ENCODE measurements around the gene PFN4. TPM values are rescaled to one million over a fixed set of nuclear protein-coding genes. Genes with fewer than 3 reads are reported as not detected.
"Not testable (repeated sequence)": the region's sequence is repeated elsewhere in the genome, so short reads cannot be mapped to it uniquely, and the experiment has no call there.

PFN4 gene
- total RNA-seq, 1 donor from 2014 or later = 0.26 TPM

GRCh38 chr2:24111407-24111901 lies 11.7 kb downstream of the PFN4 start:
- no peak for DNase-seq (ENCODE audit: low read depth in 2 of 2)

- DNase-seq (ENCODE audit: low read depth in 2 of 2) = no peak
Observed at GRCh38 chr2:24110660-24111303, 12.4 kb downstream of the PFN4 start.

- not testable (repeated sequence) for DNase-seq (ENCODE audit: low read depth in 2 of 2)
Observed at GRCh38 chr2:24109431-24109830, 13.7 kb downstream of the PFN4 start.

- no peak for DNase-seq (ENCODE audit: low read depth in 2 of 2)
Observed at GRCh38 chr2:24107336-24107735, 15.8 kb downstream of the PFN4 start.

- DNase-seq (ENCODE audit: low read depth in 2 of 2) = no peak
Observed at GRCh38 chr2:24106786-24107185, 16.3 kb downstream of the PFN4 start.

- DNase-seq (ENCODE audit: low read depth in 2 of 2) = no peak
Observed at GRCh38 chr2:24105816-24106215, 17.3 kb downstream of the PFN4 start.

- DNase-seq (ENCODE audit: low read depth in 2 of 2) = no peak
Observed at GRCh38 chr2:24104906-24105305, 18.2 kb downstream of the PFN4 start.

GRCh38 chr2:24104110-24104650 lies 19.0 kb downstream of the PFN4 start:
- DNase-seq (ENCODE audit: low read depth in 2 of 2) = no peak

GRCh38 chr2:24102677-24103076 lies 20.5 kb downstream of the PFN4 start:
- no peak for DNase-seq (ENCODE audit: low read depth in 2 of 2)

- DNase-seq (ENCODE audit: low read depth in 2 of 2) = no peak
Observed at GRCh38 chr2:24101992-24102391, 21.1 kb downstream of the PFN4 start.

GRCh38 chr2:24100732-24101131 lies 22.4 kb downstream of the PFN4 start:
- not testable (repeated sequence) for DNase-seq (ENCODE audit: low read depth in 2 of 2)

- not testable (repeated sequence) for DNase-seq (ENCODE audit: low read depth in 2 of 2)
Observed at GRCh38 chr2:24095171-24095677, 27.9 kb downstream of the PFN4 start.

GRCh38 chr2:24093270-24093669 lies 29.9 kb downstream of the PFN4 start:
- DNase-seq (ENCODE audit: low read depth in 2 of 2) = not testable (repeated sequence)

GRCh38 chr2:24088821-24089359 lies 34.2 kb downstream of the PFN4 start:
- no peak for DNase-seq (ENCODE audit: low read depth in 2 of 2)

- DNase-seq (ENCODE audit: low read depth in 2 of 2) = no peak
Observed at GRCh38 chr2:24087032-24087431, 36.1 kb downstream of the PFN4 start.

GRCh38 chr2:24086241-24086640 lies 36.9 kb downstream of the PFN4 start:
- DNase-seq (ENCODE audit: low read depth in 2 of 2) = no peak

- no peak for DNase-seq (ENCODE audit: low read depth in 2 of 2)
Observed at GRCh38 chr2:24085200-24085489, 38.0 kb downstream of the PFN4 start.

- DNase-seq (ENCODE audit: low read depth in 2 of 2) = peak; percentile 68 to 93
Observed at GRCh38 chr2:24084386-24085199, 38.5 kb downstream of the PFN4 start, which contains the start of gene TP53I3. Gene TP53I3 (minus strand): TSS chr2:24084834. CDS start chr2:24084326, 508 bp downstream.

GRCh38 chr2:24083567-24084385 lies 39.4 kb downstream of the PFN4 start:
- DNase-seq (ENCODE audit: low read depth in 2 of 2) = peak in 1 of 2 donors; percentile 78

GRCh38 chr2:24082787-24083566 lies 40.2 kb downstream of the PFN4 start:
- DNase-seq (ENCODE audit: low read depth in 2 of 2) = no peak

Measured in dermis microvascular lymphatic vessel endothelial cell (primary cell).